ENCODE results near the gene RBM6. TPM values are rescaled to one million over a fixed set of nuclear protein-coding genes. Genes with fewer than 3 reads are reported as not detected.

Gene RBM6
- total and polyA plus RNA-seq, 10 donors, result 104 to 320 (median 154) TPM

DNA sequence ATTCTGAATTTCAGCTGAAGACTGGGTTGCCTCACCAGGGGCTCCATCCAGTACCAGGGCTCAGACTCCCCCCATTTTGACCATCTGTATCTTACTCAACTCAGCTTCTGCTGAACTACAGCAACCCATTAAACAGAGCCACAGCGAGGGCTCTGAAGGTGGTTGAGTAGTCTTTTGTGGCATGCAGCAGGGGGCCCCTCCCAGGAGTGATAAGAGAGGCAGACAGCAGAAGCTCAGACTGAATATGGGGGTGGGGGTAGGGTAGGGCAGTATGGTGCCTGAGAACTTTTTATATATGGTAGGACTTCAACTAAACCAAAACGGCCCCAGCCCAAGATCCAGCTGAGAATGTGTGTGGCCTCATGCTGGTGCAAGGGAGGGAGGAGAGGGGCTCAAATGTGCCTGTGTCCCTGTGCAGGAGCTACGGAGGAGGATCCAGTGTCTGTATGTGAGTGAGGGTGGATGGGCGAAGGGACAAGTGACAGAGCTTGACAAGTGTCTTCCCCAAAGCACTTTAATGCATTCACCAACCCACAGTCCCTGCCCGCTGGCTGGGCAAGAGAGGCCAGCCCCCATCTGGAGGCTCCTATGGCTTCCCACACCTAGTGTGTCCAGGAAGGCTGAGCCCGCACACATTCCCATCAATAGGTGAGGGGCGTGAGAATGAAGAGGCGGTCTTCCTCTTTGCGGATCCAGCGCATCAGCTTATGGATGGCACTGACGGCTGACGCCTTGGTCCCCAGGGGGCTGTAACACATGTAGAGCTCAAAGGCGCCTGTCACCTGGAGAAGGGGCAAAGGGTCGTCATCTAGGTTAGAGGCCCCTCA lies 31.4 kb upstream of the RBM6 start:
- no peaks in the 10 kb centered on the region for H3K27me3 ChIP-seq (replicated peaks in 1 of 7)
- DNase-seq, result no peak
- H3K36me3 ChIP-seq, result peaks cover 0 to 50% (median 31%) of the 10 kb centered on the region in 6 donors
- H3K9me3 ChIP-seq, result no peaks in the 10 kb centered on the region
- no peak overlapping the region for H3K4me3 ChIP-seq
- TF ChIP-seq, protein P1, sequence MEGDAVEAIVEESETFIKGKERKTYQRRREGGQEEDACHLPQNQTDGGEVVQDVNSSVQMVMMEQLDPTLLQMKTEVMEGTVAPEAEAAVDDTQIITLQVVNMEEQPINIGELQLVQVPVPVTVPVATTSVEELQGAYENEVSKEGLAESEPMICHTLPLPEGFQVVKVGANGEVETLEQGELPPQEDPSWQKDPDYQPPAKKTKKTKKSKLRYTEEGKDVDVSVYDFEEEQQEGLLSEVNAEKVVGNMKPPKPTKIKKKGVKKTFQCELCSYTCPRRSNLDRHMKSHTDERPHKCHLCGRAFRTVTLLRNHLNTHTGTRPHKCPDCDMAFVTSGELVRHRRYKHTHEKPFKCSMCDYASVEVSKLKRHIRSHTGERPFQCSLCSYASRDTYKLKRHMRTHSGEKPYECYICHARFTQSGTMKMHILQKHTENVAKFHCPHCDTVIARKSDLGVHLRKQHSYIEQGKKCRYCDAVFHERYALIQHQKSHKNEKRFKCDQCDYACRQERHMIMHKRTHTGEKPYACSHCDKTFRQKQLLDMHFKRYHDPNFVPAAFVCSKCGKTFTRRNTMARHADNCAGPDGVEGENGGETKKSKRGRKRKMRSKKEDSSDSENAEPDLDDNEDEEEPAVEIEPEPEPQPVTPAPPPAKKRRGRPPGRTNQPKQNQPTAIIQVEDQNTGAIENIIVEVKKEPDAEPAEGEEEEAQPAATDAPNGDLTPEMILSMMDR (IDR thresholded peaks at IDR 0.05 in 8 of 11, conservative IDR thresholded peaks at IDR 0.05 in 3 of 11), result no peak
- TF ChIP-seq POLR2AphosphoS5 (IDR thresholded peaks at IDR 0.05) (no peak), POLR2A (IDR thresholded peaks at IDR 0.05) (no peak)
- H3K4me1 ChIP-seq, result peaks cover 9 to 32% (median 27%) of the 10 kb centered on the region in 6 donors
- WGBS, 5 donors, result 93 to 96% (median 93%) methylated on average over 14 of the region's 14 CpGs
- no peak overlapping the region for H3K27ac ChIP-seq
- intact Hi-C loops (cut with DNase I; ENCODE audit: low total_unique reads), result no loop called here

DNA sequence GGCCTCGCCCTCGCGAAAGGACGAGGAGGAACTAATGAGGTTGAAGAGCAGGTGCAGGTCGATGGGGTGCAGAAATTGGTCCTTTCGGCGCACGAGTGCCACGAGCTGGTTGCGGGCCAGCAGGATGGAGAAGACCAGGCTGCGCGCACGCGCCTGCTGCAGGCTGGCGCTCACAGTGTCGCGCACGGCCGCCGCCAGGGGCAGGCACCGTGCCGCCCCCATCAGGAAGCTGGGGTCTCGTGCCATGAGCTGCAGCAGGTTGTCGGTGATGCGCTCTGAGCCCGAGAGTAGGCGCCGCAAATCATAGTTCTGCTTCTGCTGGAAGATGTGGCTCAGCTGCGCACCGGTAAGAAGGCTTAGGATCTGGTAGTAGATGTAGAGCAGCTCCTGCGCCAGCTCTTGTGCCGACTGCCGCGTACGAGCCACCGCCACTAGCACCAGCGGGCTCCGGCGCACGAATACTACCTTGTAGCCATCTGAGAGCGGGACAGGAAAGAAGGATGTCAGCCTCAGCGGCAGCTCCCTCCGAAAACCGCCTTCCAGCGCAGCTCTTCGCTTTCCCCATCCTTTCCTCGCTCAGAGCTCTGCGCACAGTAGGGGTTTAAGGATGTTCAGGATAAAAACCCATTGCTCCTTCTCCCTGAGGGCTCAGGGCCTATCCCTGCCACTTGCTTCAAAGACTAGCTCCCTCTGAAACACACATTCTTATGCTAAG lies 29.4 kb upstream of the RBM6 start:
- peak in 1 of 3 donors; percentile 4 for TF ChIP-seq POLR2AphosphoS5 (IDR thresholded peaks at IDR 0.05)
- TF ChIP-seq, protein P1 (IDR thresholded peaks at IDR 0.05 in 8 of 11, conservative IDR thresholded peaks at IDR 0.05 in 3 of 11), result no peak
- TF ChIP-seq POLR2A (IDR thresholded peaks at IDR 0.05), result no peak
- H3K4me3 ChIP-seq, result no peak overlapping the region
- no peaks in the 10 kb centered on the region for H3K27me3 ChIP-seq (replicated peaks in 1 of 7)
- 79 to 91% (median 89%) methylated on average over 41 to 48 of the region's 48 CpGs for WGBS, 5 donors
- H3K4me1 ChIP-seq, result peaks cover 5 to 14% (median 12%) of the 10 kb centered on the region in 6 donors
- no peak for DNase-seq
- intact Hi-C loops (cut with DNase I; ENCODE audit: low total_unique reads), result no loop called here
- H3K27ac ChIP-seq, result no peak overlapping the region
- H3K36me3 ChIP-seq, result peaks cover 0 to 50% (median 31%) of the 10 kb centered on the region in 6 donors
- no peaks in the 10 kb centered on the region for H3K9me3 ChIP-seq

DNA sequence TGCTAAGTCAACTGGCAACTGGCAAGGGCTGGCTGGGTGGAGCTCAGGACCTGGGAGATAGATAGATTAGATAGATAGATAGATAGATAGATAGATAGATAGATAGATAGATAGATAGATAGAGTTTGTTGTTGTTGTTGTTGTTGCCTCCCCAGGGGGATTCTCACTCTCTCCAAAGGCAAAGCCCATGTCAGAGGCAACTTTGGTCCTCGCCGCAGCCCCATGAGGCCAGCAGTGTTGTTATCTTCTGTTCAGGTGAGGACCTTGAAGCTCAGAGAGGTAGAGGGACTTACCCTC lies 28.9 kb upstream of the RBM6 start:
- no peak for DNase-seq
- TF ChIP-seq, protein P1 (IDR thresholded peaks at IDR 0.05 in 8 of 11, conservative IDR thresholded peaks at IDR 0.05 in 3 of 11), result no peak
- TF ChIP-seq POLR2AphosphoS5 (IDR thresholded peaks at IDR 0.05), result no peak
- no peak for TF ChIP-seq POLR2A (IDR thresholded peaks at IDR 0.05)
- no peak overlapping the region for H3K27ac ChIP-seq
- H3K4me3 ChIP-seq, result no peak overlapping the region
- WGBS, 5 donors, result 90 to 100% (median 97%) methylated on average over 2 of the region's 2 CpGs
- peaks cover 0 to 54% (median 31%) of the 10 kb centered on the region in 6 donors for H3K36me3 ChIP-seq
- intact Hi-C loops (cut with DNase I; ENCODE audit: low total_unique reads), result no loop called here
- H3K4me1 ChIP-seq, result peaks cover 3 to 9% (median 6%) of the 10 kb centered on the region in 6 donors
- no peaks in the 10 kb centered on the region for H3K27me3 ChIP-seq (replicated peaks in 1 of 7)
- H3K9me3 ChIP-seq, result no peaks in the 10 kb centered on the region

- intact Hi-C loops (cut with DNase I; ENCODE audit: low total_unique reads), result no loop called here
- WGBS, 5 donors, result 91 to 96% (median 92%) methylated on average over 4 to 15 of the region's 15 CpGs
Observed at GRCh38 chr3:49911611-49912010, 28.3 kb upstream of the RBM6 start.

More at GRCh38 chr3:49911611-49912010, 28.3 kb upstream of the RBM6 start:
- H3K4me3 ChIP-seq, result no peak overlapping the region
- H3K36me3 ChIP-seq, result peaks cover 0 to 54% (median 31%) of the 10 kb centered on the region in 6 donors
- no peaks in the 10 kb centered on the region for H3K27me3 ChIP-seq (replicated peaks in 1 of 7)
- H3K9me3 ChIP-seq, result no peaks in the 10 kb centered on the region
- no peak overlapping the region for H3K27ac ChIP-seq
- H3K4me1 ChIP-seq, result peaks cover 0 to 4% (median 1%) of the 10 kb centered on the region in 6 donors
- no peak for TF ChIP-seq POLR2AphosphoS5 (IDR thresholded peaks at IDR 0.05)
- TF ChIP-seq, protein P1 (IDR thresholded peaks at IDR 0.05 in 8 of 11, conservative IDR thresholded peaks at IDR 0.05 in 3 of 11), result no peak
- DNase-seq, result no peak
